Activated CD4-positive, alpha-beta T cell treated with anti-CD3 and anti-CD28 coated beads, Interleukin-2, amount 50 U/mL, for 48 hours (primary cell): ENCODE results near the gene PTPRT.

Experiments
- DNase-seq, 2 experiments: peaks; one replicate each; pipeline ENCODE4 v3.0.0-alpha.2; 2020

Gene PTPRT

GRCh38 chr20:42093542-42094440 is 1095.9 kb downstream of the PTPRT start:
- no peak for DNase-seq

GRCh38 chr20:42093041-42093440 is 1096.7 kb downstream of the PTPRT start:
- DNase-seq, result no peak

- no peak for DNase-seq
These were observed 1104.3 kb downstream of the PTPRT start for GRCh38 chr20:42085366-42085765.

- DNase-seq, result no peak
These were observed 1106.4 kb downstream of the PTPRT start for GRCh38 chr20:42083280-42083679.

GRCh38 chr20:42082611-42083010 is 1107.1 kb downstream of the PTPRT start:
- DNase-seq, result no peak

- DNase-seq, result no peak
These were observed 1108.8 kb downstream of the PTPRT start for GRCh38 chr20:42080956-42081355.

GRCh38 chr20:42074944-42075343 is 1114.8 kb downstream of the PTPRT start:
- DNase-seq, result no peak

- no peak for DNase-seq
These were observed 1122.1 kb downstream of the PTPRT start for GRCh38 chr20:42067596-42067995.

GRCh38 chr20:42067174-42067573 is 1122.5 kb downstream of the PTPRT start:
- no peak for DNase-seq

- DNase-seq, result no peak
These were observed 1126.6 kb downstream of the PTPRT start for GRCh38 chr20:42063141-42063540.

GRCh38 chr20:42053350-42053749 is 1136.4 kb downstream of the PTPRT start:
- no peak for DNase-seq

GRCh38 chr20:42051921-42052320 is 1137.8 kb downstream of the PTPRT start:
- DNase-seq, result no peak

- DNase-seq, result no peak
These were observed 1143.2 kb downstream of the PTPRT start for GRCh38 chr20:42046371-42047085.

GRCh38 chr20:42043921-42044320 is 1145.8 kb downstream of the PTPRT start:
- no peak for DNase-seq

GRCh38 chr20:42041000-42041565 is 1148.6 kb downstream of the PTPRT start:
- DNase-seq, result no peak

- DNase-seq, result no peak
These were observed 1161.9 kb downstream of the PTPRT start for GRCh38 chr20:42027746-42028268.

GRCh38 chr20:42026599-42026998 is 1163.1 kb downstream of the PTPRT start:
- no peak for DNase-seq

GRCh38 chr20:42024653-42025052 is 1165.1 kb downstream of the PTPRT start:
- no peak for DNase-seq
